GM23338 (cell line): Measurements from ENCODE around the gene SSTR3.

ENCODE experiments used
- CREB1 ChIP-seq: fragments of 250-450 bp; sonication (Bioruptor Pico); IDR thresholded peaks from 2 replicates; pipeline ENCODE4 v1.5.0; 2020; ENCODE audit warnings: low read depth, mild to moderate bottlenecking, moderate library complexity
- EZH2 ChIP-seq: fragments of 200-600 bp; sonication (generic); IDR thresholded peaks from one replicate; pipeline ENCODE4 v1.8.0; 2017; ENCODE audit warnings: antibody characterized with exemption, mild to moderate bottlenecking, low read depth; ENCODE audit not compliant: unreplicated experiment
- EZH2phosphoT487 ChIP-seq: fragments of 200-600 bp; sonication (generic); IDR thresholded peaks from one replicate; pipeline ENCODE4 v1.8.1; 2018; ENCODE audit warnings: antibody characterized with exemption; ENCODE audit not compliant: unreplicated experiment
- JUNB ChIP-seq: IDR thresholded peaks from one replicate; pipeline ENCODE4 v1.6.1; 2016; ENCODE audit warnings: antibody characterized with exemption; ENCODE audit not compliant: unreplicated experiment
- POLR2AphosphoS5 ChIP-seq: IDR thresholded peaks from 2 replicates; pipeline ENCODE4 v1.6.1; 2016; ENCODE audit warnings: antibody characterized with exemption, low read depth
- TF ChIP-seq, protein P1 (sequence below), 2 experiments: fragments of 200-600 bp in 1 of 2; sonication (generic) in 1 of 2; conservative IDR thresholded peaks; 2 replicates each; pipeline versions ENCODE4 v1.5.1 to v1.6.1; 2016 to 2017; ENCODE audit warnings: antibody characterized with exemption in 2 of 2, low read depth in 2 of 2, mild to moderate bottlenecking in 2 of 2, moderate library complexity in 1 of 2
- TF ChIP-seq, protein P2 (sequence below): fragments of 250-450 bp; sonication (Bioruptor Pico); IDR thresholded peaks from 2 replicates; pipeline ENCODE4 v1.5.0; 2020; ENCODE audit warnings: mild to moderate bottlenecking, moderate library complexity

DNA sequence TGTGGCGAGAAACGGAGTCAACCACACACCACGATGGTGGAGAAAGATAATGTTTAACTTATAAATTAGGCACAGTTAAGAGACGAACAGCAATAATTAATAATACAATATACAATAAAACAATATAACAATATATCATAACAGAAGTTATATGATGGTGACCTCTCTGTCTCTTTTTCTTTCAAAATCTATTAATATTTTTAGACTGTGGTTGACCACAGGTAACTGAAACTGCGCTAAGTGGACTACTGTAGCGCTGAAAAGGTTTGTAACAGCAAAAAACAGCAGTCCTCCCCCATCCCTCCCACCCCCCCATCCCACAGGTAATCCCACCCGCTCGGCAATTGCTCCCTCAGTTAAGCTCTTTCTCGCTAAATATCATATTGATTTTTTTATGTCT is 3.6 kb upstream of the SSTR3 start:
- TF ChIP-seq, protein P1, sequence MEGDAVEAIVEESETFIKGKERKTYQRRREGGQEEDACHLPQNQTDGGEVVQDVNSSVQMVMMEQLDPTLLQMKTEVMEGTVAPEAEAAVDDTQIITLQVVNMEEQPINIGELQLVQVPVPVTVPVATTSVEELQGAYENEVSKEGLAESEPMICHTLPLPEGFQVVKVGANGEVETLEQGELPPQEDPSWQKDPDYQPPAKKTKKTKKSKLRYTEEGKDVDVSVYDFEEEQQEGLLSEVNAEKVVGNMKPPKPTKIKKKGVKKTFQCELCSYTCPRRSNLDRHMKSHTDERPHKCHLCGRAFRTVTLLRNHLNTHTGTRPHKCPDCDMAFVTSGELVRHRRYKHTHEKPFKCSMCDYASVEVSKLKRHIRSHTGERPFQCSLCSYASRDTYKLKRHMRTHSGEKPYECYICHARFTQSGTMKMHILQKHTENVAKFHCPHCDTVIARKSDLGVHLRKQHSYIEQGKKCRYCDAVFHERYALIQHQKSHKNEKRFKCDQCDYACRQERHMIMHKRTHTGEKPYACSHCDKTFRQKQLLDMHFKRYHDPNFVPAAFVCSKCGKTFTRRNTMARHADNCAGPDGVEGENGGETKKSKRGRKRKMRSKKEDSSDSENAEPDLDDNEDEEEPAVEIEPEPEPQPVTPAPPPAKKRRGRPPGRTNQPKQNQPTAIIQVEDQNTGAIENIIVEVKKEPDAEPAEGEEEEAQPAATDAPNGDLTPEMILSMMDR (conservative IDR thresholded peaks at IDR 0.05; ENCODE audit: low read depth in 2 of 2) = no peak
- TF ChIP-seq POLR2AphosphoS5 = no peak
- no peak for TF ChIP-seq EZH2phosphoT487
- no peak for TF ChIP-seq EZH2
- TF ChIP-seq CREB1 (CRISPR knock-in tag) = no peak
- TF ChIP-seq JUNB = no peak
- TF ChIP-seq, protein P2, sequence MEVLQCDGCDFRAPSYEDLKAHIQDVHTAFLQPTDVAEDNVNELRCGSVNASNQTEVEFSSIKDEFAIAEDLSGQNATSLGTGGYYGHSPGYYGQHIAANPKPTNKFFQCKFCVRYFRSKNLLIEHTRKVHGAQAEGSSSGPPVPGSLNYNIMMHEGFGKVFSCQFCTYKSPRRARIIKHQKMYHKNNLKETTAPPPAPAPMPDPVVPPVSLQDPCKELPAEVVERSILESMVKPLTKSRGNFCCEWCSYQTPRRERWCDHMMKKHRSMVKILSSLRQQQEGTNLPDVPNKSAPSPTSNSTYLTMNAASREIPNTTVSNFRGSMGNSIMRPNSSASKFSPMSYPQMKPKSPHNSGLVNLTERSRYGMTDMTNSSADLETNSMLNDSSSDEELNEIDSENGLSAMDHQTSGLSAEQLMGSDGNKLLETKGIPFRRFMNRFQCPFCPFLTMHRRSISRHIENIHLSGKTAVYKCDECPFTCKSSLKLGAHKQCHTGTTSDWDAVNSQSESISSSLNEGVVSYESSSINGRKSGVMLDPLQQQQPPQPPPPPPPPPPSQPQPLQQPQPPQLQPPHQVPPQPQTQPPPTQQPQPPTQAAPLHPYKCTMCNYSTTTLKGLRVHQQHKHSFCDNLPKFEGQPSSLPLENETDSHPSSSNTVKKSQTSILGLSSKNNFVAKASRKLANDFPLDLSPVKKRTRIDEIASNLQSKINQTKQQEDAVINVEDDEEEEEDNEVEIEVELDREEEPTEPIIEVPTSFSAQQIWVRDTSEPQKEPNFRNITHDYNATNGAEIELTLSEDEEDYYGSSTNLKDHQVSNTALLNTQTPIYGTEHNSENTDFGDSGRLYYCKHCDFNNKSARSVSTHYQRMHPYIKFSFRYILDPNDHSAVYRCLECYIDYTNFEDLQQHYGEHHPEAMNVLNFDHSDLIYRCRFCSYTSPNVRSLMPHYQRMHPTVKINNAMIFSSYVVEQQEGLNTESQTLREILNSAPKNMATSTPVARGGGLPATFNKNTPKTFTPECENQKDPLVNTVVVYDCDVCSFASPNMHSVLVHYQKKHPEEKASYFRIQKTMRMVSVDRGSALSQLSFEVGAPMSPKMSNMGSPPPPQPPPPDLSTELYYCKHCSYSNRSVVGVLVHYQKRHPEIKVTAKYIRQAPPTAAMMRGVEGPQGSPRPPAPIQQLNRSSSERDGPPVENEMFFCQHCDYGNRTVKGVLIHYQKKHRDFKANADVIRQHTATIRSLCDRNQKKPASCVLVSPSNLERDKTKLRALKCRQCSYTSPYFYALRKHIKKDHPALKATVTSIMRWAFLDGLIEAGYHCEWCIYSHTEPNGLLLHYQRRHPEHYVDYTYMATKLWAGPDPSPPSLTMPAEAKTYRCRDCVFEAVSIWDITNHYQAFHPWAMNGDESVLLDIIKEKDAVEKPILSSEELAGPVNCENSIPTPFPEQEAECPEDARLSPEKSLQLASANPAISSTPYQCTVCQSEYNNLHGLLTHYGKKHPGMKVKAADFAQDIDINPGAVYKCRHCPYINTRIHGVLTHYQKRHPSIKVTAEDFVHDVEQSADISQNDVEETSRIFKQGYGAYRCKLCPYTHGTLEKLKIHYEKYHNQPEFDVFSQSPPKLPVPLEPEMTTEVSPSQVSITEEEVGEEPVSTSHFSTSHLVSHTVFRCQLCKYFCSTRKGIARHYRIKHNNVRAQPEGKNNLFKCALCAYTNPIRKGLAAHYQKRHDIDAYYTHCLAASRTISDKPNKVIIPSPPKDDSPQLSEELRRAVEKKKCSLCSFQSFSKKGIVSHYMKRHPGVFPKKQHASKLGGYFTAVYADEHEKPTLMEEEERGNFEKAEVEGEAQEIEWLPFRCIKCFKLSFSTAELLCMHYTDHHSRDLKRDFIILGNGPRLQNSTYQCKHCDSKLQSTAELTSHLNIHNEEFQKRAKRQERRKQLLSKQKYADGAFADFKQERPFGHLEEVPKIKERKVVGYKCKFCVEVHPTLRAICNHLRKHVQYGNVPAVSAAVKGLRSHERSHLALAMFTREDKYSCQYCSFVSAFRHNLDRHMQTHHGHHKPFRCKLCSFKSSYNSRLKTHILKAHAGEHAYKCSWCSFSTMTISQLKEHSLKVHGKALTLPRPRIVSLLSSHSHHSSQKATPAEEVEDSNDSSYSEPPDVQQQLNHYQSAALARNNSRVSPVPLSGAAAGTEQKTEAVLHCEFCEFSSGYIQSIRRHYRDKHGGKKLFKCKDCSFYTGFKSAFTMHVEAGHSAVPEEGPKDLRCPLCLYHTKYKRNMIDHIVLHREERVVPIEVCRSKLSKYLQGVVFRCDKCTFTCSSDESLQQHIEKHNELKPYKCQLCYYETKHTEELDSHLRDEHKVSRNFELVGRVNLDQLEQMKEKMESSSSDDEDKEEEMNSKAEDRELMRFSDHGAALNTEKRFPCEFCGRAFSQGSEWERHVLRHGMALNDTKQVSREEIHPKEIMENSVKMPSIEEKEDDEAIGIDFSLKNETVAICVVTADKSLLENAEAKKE (CRISPR knock-in tag) = no peak
